ENCODE results near the gene PPL.

- TF ChIP-seq NFIC (IDR thresholded peaks at IDR 0.05): no peak
- TF ChIP-seq USF1 (IDR thresholded peaks at IDR 0.05): no peak
- TF ChIP-seq EP300 (IDR thresholded peaks at IDR 0.05; ENCODE audit: borderline replicate concordance): no peak
- no peak for TF ChIP-seq CEBPB (IDR thresholded peaks at IDR 0.05)
- no peak for TF ChIP-seq CREB1 (IDR thresholded peaks at IDR 0.05; ENCODE audit: low read depth)
- no peak for TF ChIP-seq EGR1 (IDR thresholded peaks at IDR 0.05)
- TF ChIP-seq REST (IDR thresholded peaks at IDR 0.05; ENCODE audit: low read depth): no peak
- no peak for TF ChIP-seq RAD21 (IDR thresholded peaks at IDR 0.05; ENCODE audit: low read depth)
- TF ChIP-seq FOXM1 (IDR thresholded peaks at IDR 0.05; ENCODE audit: borderline replicate concordance, low read depth): no peak
- TF ChIP-seq YY1 (IDR thresholded peaks at IDR 0.05; ENCODE audit: low read depth): no peak
- no peak for TF ChIP-seq MAX (IDR thresholded peaks at IDR 0.05)
These were observed 50.8 kb downstream of the PPL start for GRCh38 chr16:4886151-4886550.
